ENCODE data around the gene PPP1R26.
"Not testable (repeated sequence)": the region's sequence is repeated elsewhere in the genome, so short reads cannot be mapped to it uniquely, and the experiment has no call there.

The PPP1R26 gene

GRCh38 chr9:135506327-135507103 is 26.9 kb downstream of the PPP1R26 start:
- no peak for DNase-seq

GRCh38 chr9:135507104-135508035 is 27.8 kb downstream of the PPP1R26 start:
- no peak for DNase-seq

- no peak for DNase-seq
Observed at GRCh38 chr9:135508211-135508820, 28.7 kb downstream of the PPP1R26 start.

- no peak for DNase-seq
Observed at GRCh38 chr9:135509458-135509857, 29.9 kb downstream of the PPP1R26 start.

DNA sequence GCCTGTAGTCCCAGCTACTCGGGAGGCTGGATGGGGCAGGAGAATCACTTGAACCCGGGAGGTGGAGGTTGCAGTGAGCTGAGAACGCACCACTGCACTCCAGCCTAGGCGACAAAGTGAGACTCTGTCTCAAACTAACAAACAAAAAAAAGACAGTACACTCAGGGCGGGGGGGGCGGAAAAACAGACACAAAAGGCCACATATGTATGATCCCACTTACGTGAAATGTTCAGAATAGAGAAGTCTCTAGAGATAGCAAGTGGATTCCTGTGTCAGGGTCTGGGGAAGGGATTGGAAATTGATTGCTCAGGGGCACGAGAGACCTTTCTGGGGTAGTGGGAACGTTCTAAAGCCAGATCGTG is 32.6 kb downstream of the PPP1R26 start:
- DNase-seq: no peak

DNA sequence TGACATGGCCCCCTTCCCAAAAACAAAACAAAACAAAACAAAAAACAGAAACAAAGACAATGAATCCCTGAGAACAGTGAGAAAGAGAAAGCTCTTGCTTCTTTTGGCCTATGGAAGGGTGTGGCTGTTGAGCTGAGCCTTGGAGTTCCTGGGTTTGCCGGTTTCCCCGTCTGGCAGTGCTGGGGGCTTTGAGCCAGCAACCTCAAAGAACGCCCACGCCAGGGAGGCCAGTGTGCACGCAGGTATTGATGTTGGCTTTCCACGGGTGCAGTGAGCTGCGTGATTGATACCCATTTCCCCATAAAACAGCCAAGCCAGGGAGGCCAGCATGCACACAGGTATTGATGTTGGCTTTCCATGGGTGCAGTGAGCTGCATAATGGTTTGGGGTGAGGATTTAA is 33.3 kb downstream of the PPP1R26 start:
- DNase-seq: no peak

DNA sequence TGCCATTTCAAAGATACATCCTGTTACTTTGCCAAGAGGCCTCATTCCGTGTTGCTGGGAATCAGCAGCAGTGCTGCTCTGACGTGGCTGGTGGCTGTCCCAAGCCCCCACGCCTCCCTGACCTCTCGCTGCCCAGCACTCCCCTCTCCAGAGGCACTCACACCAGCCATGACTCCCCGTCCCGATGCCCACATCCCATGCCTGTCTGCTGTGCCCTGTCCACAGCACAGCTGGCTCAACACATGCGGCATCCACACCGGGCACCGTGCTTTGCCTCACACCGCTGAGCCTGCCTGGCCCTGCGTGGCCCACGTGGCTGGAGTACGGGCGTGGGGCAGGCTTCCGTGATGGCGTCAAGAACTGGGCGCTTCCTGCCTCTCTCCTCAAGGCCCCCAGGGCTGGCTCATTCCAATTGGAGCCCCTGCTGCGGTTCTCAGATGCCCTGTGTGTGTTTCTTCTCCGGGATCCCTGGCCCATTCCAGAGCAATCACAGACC is 33.8 kb downstream of the PPP1R26 start:
- DNase-seq: no peak

GRCh38 chr9:135513906-135514305 is 34.3 kb downstream of the PPP1R26 start:
- not testable (repeated sequence) for DNase-seq

GRCh38 chr9:135514342-135515082 is 34.9 kb downstream of the PPP1R26 start:
- DNase-seq: no peak

DNA sequence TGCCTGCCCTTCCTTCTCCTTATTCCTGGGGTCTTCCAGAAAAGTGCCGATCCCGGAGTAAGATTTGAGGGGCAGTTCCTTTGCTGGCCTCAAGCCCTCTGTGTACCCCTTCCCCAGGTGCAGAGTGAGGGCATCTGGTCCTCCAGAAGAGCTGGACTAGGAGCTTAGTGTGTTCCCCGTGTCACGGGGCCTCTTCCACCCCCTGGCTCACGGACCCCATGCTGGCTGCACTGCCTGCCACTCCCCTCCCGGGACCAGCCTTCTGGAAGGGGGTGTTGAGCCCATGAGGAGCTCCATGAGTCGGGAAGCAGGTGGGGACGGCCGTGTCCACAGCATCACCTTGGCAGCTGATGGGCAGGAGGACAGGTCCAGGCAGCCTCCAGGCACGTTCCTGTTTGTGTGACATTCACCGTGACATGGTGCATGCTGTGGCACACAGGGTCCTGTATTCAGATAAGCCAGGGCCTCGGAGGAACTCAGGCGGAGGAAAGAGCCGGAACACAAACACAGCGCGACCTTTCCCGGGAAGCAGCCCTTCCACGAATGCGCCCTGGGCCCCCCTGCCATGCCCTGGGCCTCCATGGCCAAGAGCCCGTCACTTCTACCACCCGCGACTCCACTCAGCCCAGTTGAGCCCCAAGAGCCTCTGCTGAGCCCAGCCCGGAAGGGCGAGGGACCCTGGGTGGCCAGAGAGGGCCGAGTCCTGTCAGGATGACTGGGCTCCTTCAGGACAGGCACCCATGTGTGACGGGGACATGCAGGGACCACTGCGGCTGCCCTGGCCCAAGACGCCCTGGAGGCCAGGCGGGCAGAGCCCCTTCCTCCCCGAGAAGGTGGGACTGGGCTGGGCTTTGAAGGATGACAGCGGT is 35.7 kb downstream of the PPP1R26 start:
- no peak for DNase-seq

GRCh38 chr9:135516132-135516860 is 36.7 kb downstream of the PPP1R26 start:
- no peak for DNase-seq

- no peak for DNase-seq
Observed at GRCh38 chr9:135517407-135517822, 37.8 kb downstream of the PPP1R26 start.

DNA sequence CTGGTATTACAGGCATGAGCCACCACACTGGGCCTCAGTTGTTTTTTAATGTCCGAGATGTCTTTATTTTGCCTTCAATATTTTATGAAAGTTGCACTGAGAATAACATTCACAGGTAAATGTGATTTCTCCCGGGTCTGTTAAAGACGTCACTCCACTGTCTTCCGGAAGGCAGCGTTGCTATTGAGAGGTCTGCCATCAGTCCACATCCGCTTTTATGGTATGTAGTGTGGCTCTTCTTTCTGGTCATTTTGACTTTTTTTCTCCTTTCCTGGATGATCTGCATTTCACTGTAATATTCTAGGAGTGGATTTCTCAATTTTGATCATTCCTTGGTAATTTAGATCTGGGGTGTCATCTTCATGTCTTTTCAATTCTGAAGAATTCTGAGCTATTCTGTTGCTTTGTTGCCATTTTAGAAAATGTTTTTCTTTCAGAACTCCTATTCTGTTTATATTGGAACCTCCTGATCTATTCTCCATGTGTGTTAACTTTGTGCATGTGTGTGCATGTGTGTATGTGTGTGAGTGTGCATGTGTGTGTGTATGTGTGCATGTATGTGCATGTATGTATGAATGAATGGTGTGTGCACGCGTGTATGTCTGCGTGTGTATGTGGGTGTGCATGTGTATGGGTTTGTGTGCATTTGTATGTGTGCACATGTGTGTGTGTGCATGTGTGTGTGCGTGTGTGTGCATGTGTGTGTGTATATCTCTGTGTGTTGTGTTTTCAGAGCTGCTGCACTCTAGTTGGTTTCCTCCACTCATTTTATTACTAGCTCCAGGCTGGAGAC is 39.8 kb downstream of the PPP1R26 start:
- DNase-seq: no peak

DNA sequence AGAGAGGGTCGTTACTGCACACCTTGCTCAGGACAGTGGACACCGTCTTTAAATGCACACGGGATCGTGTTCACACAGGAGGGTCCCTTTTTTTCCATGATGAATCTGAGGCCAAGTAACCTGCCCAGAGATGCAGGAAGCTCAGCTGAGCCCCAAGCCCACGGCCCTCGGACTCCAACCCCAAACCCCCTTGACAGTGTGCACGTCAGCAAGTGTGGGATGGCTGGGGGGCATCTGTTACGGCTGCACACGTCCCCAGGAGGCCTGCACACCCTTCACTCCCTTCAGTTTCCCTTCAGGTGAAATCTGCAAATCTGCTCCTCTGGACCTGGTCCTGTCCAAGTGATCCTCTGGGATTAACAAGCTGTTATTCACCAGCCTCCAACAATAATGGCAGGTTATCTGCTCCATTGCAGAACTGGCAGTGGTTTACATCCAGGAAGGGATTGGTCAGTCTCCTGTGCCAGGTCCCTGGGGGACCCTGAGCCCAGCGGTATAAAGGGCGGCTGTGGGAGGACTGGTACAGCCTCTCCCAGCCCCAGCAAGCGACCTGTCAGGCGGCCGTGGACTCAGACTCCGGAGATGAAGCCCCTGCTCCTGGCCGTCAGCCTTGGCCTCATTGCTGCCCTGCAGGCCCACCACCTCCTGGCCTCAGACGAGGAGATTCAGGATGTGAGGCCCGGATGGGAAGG is 41.5 kb downstream of the PPP1R26 start, which contains the start of gene LCN1:
TSS of gene LCN1 (plus strand) at position 525 of the 692 bp plus-strand sequence. CDS start at position 583, 58 bp downstream.
- no peak for DNase-seq

DNA sequence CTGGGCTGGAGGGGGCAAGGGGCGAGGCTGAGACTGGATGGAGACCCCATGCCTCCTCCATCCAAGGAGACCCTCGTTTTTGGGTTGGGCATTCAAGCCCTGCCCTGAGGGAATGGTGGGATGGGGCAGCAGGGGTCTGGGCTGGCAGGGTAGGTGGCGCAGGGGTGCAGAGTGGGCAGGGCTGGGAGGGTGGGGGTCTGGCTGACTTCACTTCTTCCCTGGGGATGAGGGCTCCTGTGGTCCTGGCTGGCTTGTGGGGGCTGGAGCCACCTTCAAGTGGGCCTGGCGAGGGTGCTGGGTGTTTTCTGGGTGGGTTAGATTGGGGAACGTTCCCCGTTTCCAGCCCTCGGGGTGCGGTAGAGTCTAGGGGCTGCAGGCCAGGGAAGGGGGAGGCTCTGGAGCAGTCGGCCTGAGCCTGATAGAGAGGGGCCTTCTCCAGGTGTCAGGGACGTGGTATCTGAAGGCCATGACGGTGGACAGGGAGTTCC is 42.1 kb downstream of the PPP1R26 start:
- DNase-seq: no peak

- DNase-seq: no peak
Observed at GRCh38 chr9:135522137-135522877, 42.7 kb downstream of the PPP1R26 start.

- no peak for DNase-seq
Observed at GRCh38 chr9:135522931-135523330, 43.3 kb downstream of the PPP1R26 start.

- DNase-seq: no peak
Observed at GRCh38 chr9:135523521-135524129, 44.0 kb downstream of the PPP1R26 start.

Data from SHP77 (cell line).